Mesothelial cell of epicardium (in vitro differentiated cells): ENCODE results near the gene ARHGAP42. TPM values are rescaled to one million over a fixed set of nuclear protein-coding genes. Genes with fewer than 3 reads are reported as not detected.
A peak's percentile ranks its signal among the peaks of the same experiment; 100 is the strongest.

Experiments used
- DNase-seq, 2 experiments: peaks; one replicate each; pipeline ENCODE4 v3.0.0; 2021; ENCODE audit warnings: low spot score in 2 of 2; ENCODE audit not compliant: unreplicated experiment in 2 of 2
- H3K27ac Mint-ChIP-seq: 2 replicates; pipeline ENCODE4 v1.8.0; 2021; ENCODE audit warnings: mixed read lengths
- H3K27me3 Mint-ChIP-seq: 2 replicates; pipeline ENCODE4 v1.8.0; 2021; ENCODE audit warnings: low read depth, mixed read lengths
- H3K36me3 Mint-ChIP-seq: 2 replicates; pipeline ENCODE4 v1.8.0; 2021; ENCODE audit warnings: mixed read lengths
- H3K4me1 Mint-ChIP-seq: 2 replicates; pipeline ENCODE4 v1.8.0; 2021; ENCODE audit warnings: mixed read lengths
- H3K4me3 Mint-ChIP-seq: 2 replicates; pipeline ENCODE4 v1.8.0; 2021; ENCODE audit warnings: mild to moderate bottlenecking, moderate library complexity, mixed read lengths
- H3K9me3 Mint-ChIP-seq: 2 replicates; pipeline ENCODE4 v1.8.0; 2021; ENCODE audit warnings: mixed read lengths
- total RNA-seq: library from RNA; stranded (reverse); gene quantifications from 3 replicates; pipeline ENCODE4 v1.2.1, GENCODE V29; 2021
- TF ChIP-seq, protein P1 (sequence below): fragments of 200-600 bp; sonication (generic); IDR thresholded peaks from one replicate; pipeline ENCODE4 v1.5.0; 2021; ENCODE audit warnings: antibody characterized with exemption; ENCODE audit not compliant: unreplicated experiment

ARHGAP42 gene
- total RNA-seq, 1 donor from 2014 or later = 19.4 TPM

DNA sequence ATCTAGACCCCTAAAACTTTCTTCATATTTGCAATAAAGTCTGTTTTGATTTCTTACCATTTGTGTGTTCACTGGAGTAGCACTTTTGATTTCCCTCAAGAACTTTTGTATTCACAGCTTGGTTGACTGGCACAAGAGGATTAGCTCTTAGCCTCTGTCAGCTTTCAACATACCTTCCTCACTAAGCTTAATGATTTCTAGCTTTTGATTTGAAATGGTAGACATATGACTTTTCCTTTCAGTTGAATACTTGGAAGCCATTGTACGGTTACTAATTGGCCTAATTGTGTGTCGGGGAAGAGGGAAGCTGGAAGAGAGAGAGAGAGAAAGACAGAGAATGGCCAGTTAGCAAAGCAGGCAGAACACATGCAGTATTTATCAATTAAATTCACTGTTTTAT lies 180.5 kb downstream of the ARHGAP42 start:
- Mint-ChIP-seq H3K4me1 (peaks cover 5% of the 10 kb centered on the region), H3K4me3 (no peak overlapping the region), H3K27me3 (no peaks in the 10 kb centered on the region), H3K27ac (no peak overlapping the region), H3K36me3 (peaks cover 2% of the 10 kb centered on the region), H3K9me3 (no peaks in the 10 kb centered on the region)
- TF ChIP-seq, protein P1, sequence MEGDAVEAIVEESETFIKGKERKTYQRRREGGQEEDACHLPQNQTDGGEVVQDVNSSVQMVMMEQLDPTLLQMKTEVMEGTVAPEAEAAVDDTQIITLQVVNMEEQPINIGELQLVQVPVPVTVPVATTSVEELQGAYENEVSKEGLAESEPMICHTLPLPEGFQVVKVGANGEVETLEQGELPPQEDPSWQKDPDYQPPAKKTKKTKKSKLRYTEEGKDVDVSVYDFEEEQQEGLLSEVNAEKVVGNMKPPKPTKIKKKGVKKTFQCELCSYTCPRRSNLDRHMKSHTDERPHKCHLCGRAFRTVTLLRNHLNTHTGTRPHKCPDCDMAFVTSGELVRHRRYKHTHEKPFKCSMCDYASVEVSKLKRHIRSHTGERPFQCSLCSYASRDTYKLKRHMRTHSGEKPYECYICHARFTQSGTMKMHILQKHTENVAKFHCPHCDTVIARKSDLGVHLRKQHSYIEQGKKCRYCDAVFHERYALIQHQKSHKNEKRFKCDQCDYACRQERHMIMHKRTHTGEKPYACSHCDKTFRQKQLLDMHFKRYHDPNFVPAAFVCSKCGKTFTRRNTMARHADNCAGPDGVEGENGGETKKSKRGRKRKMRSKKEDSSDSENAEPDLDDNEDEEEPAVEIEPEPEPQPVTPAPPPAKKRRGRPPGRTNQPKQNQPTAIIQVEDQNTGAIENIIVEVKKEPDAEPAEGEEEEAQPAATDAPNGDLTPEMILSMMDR = no peak
- no peak for DNase-seq

GRCh38 chr11:100869328-100869727 lies 182.2 kb downstream of the ARHGAP42 start:
- H3K36me3 Mint-ChIP-seq = peaks cover 2% of the 10 kb centered on the region
- no peaks in the 10 kb centered on the region for H3K27me3 Mint-ChIP-seq
- H3K27ac Mint-ChIP-seq = no peak overlapping the region
- H3K4me1 Mint-ChIP-seq = no peaks in the 10 kb centered on the region
- H3K9me3 Mint-ChIP-seq = no peaks in the 10 kb centered on the region
- no peak overlapping the region for H3K4me3 Mint-ChIP-seq
- TF ChIP-seq, protein P1 = no peak
- DNase-seq = no peak

DNA sequence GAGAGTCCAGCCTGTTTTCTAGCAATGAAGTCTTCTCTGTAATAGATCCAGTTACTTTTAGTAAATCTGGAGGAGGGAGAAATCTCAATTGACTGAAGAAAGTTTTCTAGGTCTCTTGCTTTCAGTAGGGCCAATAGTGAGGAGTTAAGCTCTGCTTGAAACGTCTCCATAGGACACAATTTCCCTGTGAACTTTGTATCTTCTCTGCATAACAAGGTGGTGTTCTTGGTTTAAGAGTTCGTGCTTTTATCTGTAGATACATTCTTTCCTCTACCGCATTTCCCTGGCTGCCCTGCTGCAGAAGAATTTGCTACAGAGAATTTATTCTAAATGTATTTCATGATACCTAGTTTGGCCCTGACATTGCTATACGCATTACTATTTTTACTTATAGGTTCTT lies 183.1 kb downstream of the ARHGAP42 start:
- Mint-ChIP-seq H3K27ac (no peak overlapping the region), H3K36me3 (peaks cover 2% of the 10 kb centered on the region), H3K4me1 (peaks cover 2% of the 10 kb centered on the region), H3K27me3 (no peaks in the 10 kb centered on the region), H3K9me3 (no peaks in the 10 kb centered on the region), H3K4me3 (no peak overlapping the region)
- DNase-seq = no peak
- TF ChIP-seq, protein P1 = no peak

- H3K27ac Mint-ChIP-seq = no peak overlapping the region
- H3K4me1 Mint-ChIP-seq = peaks cover 21% of the 10 kb centered on the region
- TF ChIP-seq, protein P1 = no peak
- no peaks in the 10 kb centered on the region for H3K9me3 Mint-ChIP-seq
- H3K27me3 Mint-ChIP-seq = no peaks in the 10 kb centered on the region
- no peak overlapping the region for H3K4me3 Mint-ChIP-seq
- no peak for DNase-seq
- no peaks in the 10 kb centered on the region for H3K36me3 Mint-ChIP-seq
These were observed 186.1 kb downstream of the ARHGAP42 start for GRCh38 chr11:100872951-100873740.

GRCh38 chr11:100874203-100874602 lies 187.1 kb downstream of the ARHGAP42 start:
- H3K4me3 Mint-ChIP-seq = no peak overlapping the region
- H3K36me3 Mint-ChIP-seq = no peaks in the 10 kb centered on the region
- peaks cover 21% of the 10 kb centered on the region for H3K4me1 Mint-ChIP-seq
- no peaks in the 10 kb centered on the region for H3K27me3 Mint-ChIP-seq
- no peaks in the 10 kb centered on the region for H3K9me3 Mint-ChIP-seq
- H3K27ac Mint-ChIP-seq = no peak overlapping the region
- DNase-seq = no peak
- TF ChIP-seq, protein P1 = no peak

DNA sequence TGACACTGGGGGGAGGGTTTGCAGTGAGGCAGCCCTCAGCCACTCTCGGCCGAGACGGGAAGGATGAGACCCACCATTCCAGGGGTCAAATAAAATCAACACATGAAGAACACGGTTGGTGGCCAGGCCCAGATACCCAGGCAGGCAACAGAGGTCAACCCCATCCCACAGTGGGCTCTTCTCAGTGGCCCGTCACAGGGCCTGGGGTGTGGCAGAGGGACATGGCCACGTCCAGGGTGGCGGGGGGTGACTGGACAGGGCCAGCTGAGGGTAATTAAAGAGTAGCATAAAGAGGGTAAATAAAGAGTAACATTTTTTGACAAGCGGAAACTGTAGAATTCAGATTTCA lies 188.4 kb downstream of the ARHGAP42 start:
- TF ChIP-seq, protein P1 = no peak
- peaks cover 3% of the 10 kb centered on the region for H3K36me3 Mint-ChIP-seq
- H3K9me3 Mint-ChIP-seq = peaks cover 4% of the 10 kb centered on the region
- H3K4me3 Mint-ChIP-seq = no peak overlapping the region
- no peak for DNase-seq
- no peaks in the 10 kb centered on the region for H3K27me3 Mint-ChIP-seq
- H3K4me1 Mint-ChIP-seq = peaks cover 21% of the 10 kb centered on the region
- H3K27ac Mint-ChIP-seq = peak overlapping the region; percentile 97
